PFSK-1 (cell line): ENCODE measurements around the gene C1QL4. TPM values are rescaled to one million over a fixed set of nuclear protein-coding genes. Genes with fewer than 3 reads are reported as not detected.

ENCODE experiments used
- FOXP2 ChIP-seq: optimal IDR thresholded peaks from 2 replicates; pipeline ENCODE3; 2011; ENCODE audit warnings: borderline replicate concordance, control low read depth, inconsistent platforms; ENCODE audit not compliant: insufficient read depth; ENCODE audit errors: extremely low read length, extremely low read depth
- POLR2AphosphoS5 ChIP-seq: IDR thresholded peaks from 2 replicates; pipeline ENCODE4 v1.6.1; 2012; ENCODE audit warnings: low read depth, mild to moderate bottlenecking, control low read depth, low read length, moderate library complexity
- SIN3A ChIP-seq: IDR thresholded peaks from 2 replicates; pipeline ENCODE4 v1.6.1; 2012; ENCODE audit warnings: mild to moderate bottlenecking, low read length, moderate library complexity, borderline replicate concordance; ENCODE audit not compliant: insufficient read depth
- TAF1 ChIP-seq: IDR thresholded peaks from 2 replicates; pipeline ENCODE4 v1.6.1; 2012; ENCODE audit warnings: low read length, control low read depth, borderline replicate concordance; ENCODE audit not compliant: insufficient read depth
- polyA plus RNA-seq: library from polyadenylated mRNA; unstranded; fragments of >200 nt; gene quantifications from one replicate; pipeline ENCODE4 v1.2.1, GENCODE V29; 2012; ENCODE audit warnings: low read depth, missing spikeins; ENCODE audit not compliant: insufficient read length
- TF ChIP-seq, protein P1 (sequence below), 2 experiments: IDR thresholded peaks; 2 replicates each; pipeline versions ENCODE4 v1.6.1 to v1.8.0; 2011 to 2012; ENCODE audit warnings: low read depth in 2 of 2, low read length in 2 of 2, control low read depth in 1 of 2, inconsistent platforms in 1 of 2, mild to moderate bottlenecking in 1 of 2, moderate library complexity in 1 of 2; ENCODE audit not compliant: insufficient read depth in 1 of 2

C1QL4 gene
- 14.1 TPM for polyA plus RNA-seq

DNA sequence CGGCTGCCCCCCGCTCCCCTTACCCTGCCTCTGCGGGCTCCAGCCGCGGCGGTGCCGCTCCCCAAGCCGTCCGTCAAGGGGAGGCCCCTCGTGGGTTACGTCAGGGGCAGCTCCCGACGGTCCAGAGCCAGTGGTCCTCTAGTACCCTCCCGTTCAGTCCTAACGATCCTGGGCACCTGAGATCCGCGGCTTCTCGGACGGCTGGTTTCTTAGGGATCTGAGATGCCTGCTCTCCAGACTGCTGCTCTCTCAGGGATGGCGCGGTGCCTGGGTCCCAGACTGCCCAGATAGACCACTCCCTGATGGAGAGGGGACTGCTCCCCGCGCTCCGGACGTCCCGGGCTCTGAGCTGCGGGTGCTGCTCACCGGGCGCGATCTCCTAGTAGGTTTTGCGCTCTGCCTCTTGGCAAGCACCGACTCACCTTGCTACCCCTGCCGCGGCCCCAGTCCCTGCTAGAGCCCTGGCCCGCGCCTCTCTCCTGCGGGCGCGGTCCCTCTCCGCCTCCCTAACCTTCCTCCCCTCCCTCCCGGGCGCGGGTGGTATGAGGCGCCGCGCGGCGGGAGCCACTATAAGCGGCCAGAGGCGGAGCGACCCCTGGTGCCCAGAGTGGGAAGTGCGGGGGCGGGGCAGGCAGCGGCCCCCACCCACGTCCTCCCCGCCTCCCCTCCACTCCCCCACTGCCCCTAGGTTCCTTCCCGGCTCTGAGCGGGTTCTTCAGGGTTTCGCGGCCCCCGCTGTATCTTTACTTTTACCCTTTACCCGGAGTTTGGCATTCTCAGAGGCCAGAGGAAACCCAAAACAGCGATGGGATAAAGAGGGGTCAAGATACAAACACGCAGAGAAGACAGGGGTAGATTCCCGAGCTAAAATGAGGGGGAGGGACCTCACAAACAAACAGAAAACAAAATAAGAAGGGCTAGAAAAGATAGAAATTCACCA, at the start of gene C1QL4:
C1QL4 (minus strand) TSS at position 544 of the 940 bp plus-strand sequence. CDS start 711 bp downstream, outside the sequence.
- TF ChIP-seq FOXP2 (peak; percentile 15), SIN3A (0 out of 2 replicates have a peak, but pooled peaks have one; percentile 62), TAF1 (peak; percentile 74; the same call in 1 of the 2 replicates), POLR2AphosphoS5 (peak; percentile 87)
- TF ChIP-seq, protein P1, sequence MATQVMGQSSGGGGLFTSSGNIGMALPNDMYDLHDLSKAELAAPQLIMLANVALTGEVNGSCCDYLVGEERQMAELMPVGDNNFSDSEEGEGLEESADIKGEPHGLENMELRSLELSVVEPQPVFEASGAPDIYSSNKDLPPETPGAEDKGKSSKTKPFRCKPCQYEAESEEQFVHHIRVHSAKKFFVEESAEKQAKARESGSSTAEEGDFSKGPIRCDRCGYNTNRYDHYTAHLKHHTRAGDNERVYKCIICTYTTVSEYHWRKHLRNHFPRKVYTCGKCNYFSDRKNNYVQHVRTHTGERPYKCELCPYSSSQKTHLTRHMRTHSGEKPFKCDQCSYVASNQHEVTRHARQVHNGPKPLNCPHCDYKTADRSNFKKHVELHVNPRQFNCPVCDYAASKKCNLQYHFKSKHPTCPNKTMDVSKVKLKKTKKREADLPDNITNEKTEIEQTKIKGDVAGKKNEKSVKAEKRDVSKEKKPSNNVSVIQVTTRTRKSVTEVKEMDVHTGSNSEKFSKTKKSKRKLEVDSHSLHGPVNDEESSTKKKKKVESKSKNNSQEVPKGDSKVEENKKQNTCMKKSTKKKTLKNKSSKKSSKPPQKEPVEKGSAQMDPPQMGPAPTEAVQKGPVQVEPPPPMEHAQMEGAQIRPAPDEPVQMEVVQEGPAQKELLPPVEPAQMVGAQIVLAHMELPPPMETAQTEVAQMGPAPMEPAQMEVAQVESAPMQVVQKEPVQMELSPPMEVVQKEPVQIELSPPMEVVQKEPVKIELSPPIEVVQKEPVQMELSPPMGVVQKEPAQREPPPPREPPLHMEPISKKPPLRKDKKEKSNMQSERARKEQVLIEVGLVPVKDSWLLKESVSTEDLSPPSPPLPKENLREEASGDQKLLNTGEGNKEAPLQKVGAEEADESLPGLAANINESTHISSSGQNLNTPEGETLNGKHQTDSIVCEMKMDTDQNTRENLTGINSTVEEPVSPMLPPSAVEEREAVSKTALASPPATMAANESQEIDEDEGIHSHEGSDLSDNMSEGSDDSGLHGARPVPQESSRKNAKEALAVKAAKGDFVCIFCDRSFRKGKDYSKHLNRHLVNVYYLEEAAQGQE (IDR thresholded peaks at IDR 0.05; ENCODE audit: insufficient read depth in 1 of 2, low read depth in 2 of 2, low read length in 2 of 2) = no peak

DNA sequence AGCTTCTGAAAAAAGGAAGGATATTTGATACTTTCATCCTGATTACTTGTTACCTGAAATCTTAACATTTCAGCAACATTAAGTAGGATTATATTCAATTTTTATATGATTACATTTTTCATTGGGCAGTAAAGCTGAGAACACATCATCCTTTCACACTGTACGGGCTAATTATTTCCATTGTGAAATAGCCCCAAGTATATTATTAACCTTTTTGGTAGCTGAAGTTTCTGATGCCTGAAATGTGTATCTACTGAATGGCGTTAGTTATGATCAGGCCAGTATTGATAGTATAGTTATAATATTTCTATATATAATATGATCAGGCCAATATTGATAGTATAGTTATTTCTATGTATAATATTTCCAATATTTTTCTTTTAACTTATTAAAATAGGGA, 40.4 kb upstream of the C1QL4 start:
- TF ChIP-seq, protein P1 (IDR thresholded peaks at IDR 0.05; ENCODE audit: insufficient read depth in 1 of 2, low read depth in 2 of 2, low read length in 2 of 2) = no peak
- TF ChIP-seq SIN3A (no peak), FOXP2 (no peak), TAF1 (no peak)

DNA sequence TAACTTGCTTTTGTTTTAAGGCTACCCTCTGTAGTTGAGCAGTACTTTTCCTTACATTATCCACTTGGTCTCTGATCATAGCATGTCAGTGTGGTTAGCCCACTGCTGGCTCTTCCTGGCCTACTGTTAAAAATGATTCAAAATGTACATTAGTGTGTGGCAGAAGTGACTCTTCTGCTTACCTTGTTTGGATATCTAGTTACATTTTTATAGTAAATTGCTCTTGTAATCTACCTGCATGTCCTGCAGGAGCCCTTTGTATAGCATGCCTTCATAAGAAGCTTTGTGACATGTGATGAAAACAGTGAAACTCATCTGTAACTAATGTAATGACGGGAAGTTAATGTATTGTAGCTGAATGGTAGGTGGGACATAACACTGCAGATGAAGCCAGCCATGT, 38.4 kb upstream of the C1QL4 start:
- no peak for TF ChIP-seq TAF1
- TF ChIP-seq, protein P1 (IDR thresholded peaks at IDR 0.05; ENCODE audit: insufficient read depth in 1 of 2, low read depth in 2 of 2, low read length in 2 of 2) = no peak
- TF ChIP-seq FOXP2 = no peak
- no peak for TF ChIP-seq POLR2AphosphoS5
- no peak for TF ChIP-seq SIN3A

DNA sequence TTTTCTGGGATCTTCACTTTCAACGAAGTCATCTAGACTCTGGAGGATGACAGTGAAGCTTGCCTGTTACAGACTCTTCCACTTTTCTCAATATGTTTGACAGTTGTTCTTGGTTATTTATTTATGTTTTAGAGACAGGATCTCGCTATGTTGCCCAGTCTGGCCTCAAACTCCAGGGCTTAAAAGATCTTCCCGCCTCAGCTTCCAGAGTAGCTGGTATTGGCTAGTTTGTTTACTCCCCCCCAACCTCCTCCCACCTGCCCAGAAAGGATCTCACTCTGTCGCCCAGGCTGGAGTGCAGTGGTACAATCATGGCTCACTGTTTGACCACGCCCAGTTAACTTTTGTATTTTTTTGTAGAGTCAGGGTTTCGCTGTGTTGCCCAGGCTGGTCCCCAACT, 33.6 kb upstream of the C1QL4 start:
- TF ChIP-seq SIN3A = no peak
- TF ChIP-seq TAF1 = no peak
- TF ChIP-seq, protein P1 (IDR thresholded peaks at IDR 0.05; ENCODE audit: insufficient read depth in 1 of 2, low read depth in 2 of 2, low read length in 2 of 2) = no peak
- TF ChIP-seq FOXP2 = no peak
- TF ChIP-seq POLR2AphosphoS5 = no peak
